HG02943 (cell line): ENCODE results near the gene AGTPBP1.
"Not testable (repeated sequence)": the region's sequence is repeated elsewhere in the genome, so short reads cannot be mapped to it uniquely, and the experiment has no call there.

Experiments
- ATAC-seq: cut with Tn5 transposase; IDR thresholded peaks from one replicate; pipeline ENCODE4 v1.9.1; 2021; ENCODE audit warnings: mild to moderate bottlenecking, low read depth, moderate library complexity; ENCODE audit not compliant: unreplicated experiment

The AGTPBP1 gene

GRCh38 chr9:85639675-85640186 lies 102.0 kb downstream of the AGTPBP1 start:
- no peak for ATAC-seq

- ATAC-seq: no peak
These were observed 109.9 kb downstream of the AGTPBP1 start for GRCh38 chr9:85631809-85632208.

- ATAC-seq: no peak
These were observed 111.1 kb downstream of the AGTPBP1 start for GRCh38 chr9:85630676-85631075.

GRCh38 chr9:85617141-85617670 lies 124.5 kb downstream of the AGTPBP1 start:
- ATAC-seq: no peak

- ATAC-seq: no peak
These were observed 126.0 kb downstream of the AGTPBP1 start for GRCh38 chr9:85615792-85616191.

- peak; percentile 91 for ATAC-seq
These were observed 131.5 kb downstream of the AGTPBP1 start for GRCh38 chr9:85610074-85610860.

- no peak for ATAC-seq
These were observed 135.8 kb downstream of the AGTPBP1 start for GRCh38 chr9:85605905-85606304.

GRCh38 chr9:85603936-85604335 lies 137.8 kb downstream of the AGTPBP1 start:
- ATAC-seq: no peak

GRCh38 chr9:85602742-85603141 lies 139.0 kb downstream of the AGTPBP1 start:
- ATAC-seq: no peak

GRCh38 chr9:85600675-85601263 lies 141.0 kb downstream of the AGTPBP1 start:
- no peak for ATAC-seq

- ATAC-seq: no peak
These were observed 142.1 kb downstream of the AGTPBP1 start for GRCh38 chr9:85599540-85600105.

- ATAC-seq: no peak
These were observed 147.4 kb downstream of the AGTPBP1 start for GRCh38 chr9:85594316-85594715.

GRCh38 chr9:85586684-85587083 lies 155.1 kb downstream of the AGTPBP1 start:
- no peak for ATAC-seq

- ATAC-seq: no peak
These were observed 164.3 kb downstream of the AGTPBP1 start for GRCh38 chr9:85577353-85577952.

GRCh38 chr9:85575868-85576267 lies 165.9 kb downstream of the AGTPBP1 start:
- ATAC-seq: no peak

GRCh38 chr9:85573546-85573945 lies 168.2 kb downstream of the AGTPBP1 start:
- not testable (repeated sequence) for ATAC-seq

GRCh38 chr9:85572917-85573316 lies 168.8 kb downstream of the AGTPBP1 start:
- ATAC-seq: not testable (repeated sequence)

GRCh38 chr9:85569988-85570387 lies 171.8 kb downstream of the AGTPBP1 start:
- ATAC-seq: no peak

GRCh38 chr9:85559526-85559925 lies 182.2 kb downstream of the AGTPBP1 start:
- ATAC-seq: no peak

- no peak for ATAC-seq
These were observed 187.4 kb downstream of the AGTPBP1 start for GRCh38 chr9:85554349-85554748.

GRCh38 chr9:85553475-85553874 lies 188.3 kb downstream of the AGTPBP1 start:
- no peak for ATAC-seq
